NCI-H146 (cell line): Measurements from ENCODE around the gene CDH13.

Experiments
- DNase-seq: peaks from one replicate; lab custom pipeline; 2025; lab: John Stamatoyannopoulos, UW

The CDH13 gene

DNA sequence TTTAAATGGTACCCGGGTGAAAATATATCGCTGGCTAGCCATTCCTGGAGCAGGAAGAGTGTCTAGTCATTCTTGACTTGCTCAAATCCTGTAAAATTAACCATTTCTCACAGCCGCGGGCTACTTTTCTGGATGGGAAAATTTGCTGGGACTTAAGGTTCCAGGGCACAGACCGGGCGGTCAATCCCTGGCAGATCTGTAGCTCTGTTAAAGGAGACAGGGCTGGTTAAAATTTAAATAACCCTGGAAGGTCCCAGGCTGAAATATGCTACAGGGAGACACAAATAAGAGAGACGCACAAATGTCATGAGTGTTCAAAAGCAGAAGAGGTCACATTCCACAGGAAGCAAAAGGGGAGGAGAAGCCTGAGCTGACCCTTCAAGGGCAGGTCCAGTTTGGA is 951.4 kb downstream of the CDH13 start:
- DNase-seq: no peak

- DNase-seq: no peak
These were observed 952.3 kb downstream of the CDH13 start for GRCh38 chr16:83579027-83579426.

- no peak for DNase-seq
These were observed 952.7 kb downstream of the CDH13 start for GRCh38 chr16:83579436-83579835.

GRCh38 chr16:83581082-83581481 is 954.3 kb downstream of the CDH13 start:
- DNase-seq: no peak

DNA sequence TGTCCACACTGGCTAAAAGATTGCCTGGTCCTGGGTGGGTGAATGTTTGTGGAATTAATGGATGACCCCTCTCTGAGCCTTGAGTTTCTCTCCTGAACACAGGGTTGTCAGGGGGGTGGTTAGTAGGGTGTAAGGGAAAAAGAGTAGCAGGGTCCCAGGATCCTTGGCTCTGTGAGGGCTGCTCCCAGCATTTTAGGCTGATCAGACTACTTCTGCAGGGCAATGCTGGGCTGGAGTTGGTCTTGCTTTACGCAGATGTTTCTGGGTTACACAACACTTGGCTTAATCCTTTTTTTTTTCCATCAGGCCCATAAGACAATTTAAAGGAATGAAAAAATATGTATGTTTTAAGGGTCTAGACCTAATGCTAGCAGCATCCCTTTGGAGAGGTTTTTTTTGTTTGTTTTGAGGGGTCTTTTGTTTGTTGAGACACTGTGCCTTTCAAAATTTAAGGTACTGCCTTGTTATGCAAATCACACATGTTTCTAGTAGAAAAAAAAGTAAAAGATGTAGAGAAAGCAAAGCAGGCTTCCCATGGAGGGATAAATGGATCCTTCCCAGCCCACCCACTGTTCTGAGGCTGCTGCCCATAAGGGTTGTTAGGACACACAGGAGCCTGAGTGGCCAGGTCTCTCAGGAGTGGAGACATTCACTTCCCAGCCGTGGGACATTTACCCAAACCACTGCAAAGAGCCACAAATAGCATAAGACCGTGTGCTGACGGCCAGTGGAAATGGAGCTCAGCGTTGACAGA is 955.4 kb downstream of the CDH13 start:
- no peak for DNase-seq

DNA sequence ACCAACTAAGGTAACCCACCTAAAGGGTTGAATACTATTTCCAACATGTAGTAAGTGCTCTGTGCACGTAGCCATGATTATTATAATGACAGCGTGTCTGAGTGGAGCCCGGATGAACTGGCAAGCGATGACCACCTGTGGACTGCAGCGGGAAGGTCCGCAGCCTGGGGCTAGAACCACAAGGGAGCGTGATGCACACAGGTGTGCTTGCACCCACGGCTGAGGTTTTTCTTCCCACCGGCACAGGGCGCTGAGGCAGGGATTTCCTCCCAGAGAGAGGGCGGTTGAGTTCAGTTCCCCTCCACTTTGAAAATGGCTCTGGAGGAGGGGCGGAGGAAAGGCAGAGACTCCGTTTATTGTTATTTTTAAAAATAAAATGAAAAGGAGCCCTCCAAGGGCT is 959.3 kb downstream of the CDH13 start:
- no peak for DNase-seq

DNA sequence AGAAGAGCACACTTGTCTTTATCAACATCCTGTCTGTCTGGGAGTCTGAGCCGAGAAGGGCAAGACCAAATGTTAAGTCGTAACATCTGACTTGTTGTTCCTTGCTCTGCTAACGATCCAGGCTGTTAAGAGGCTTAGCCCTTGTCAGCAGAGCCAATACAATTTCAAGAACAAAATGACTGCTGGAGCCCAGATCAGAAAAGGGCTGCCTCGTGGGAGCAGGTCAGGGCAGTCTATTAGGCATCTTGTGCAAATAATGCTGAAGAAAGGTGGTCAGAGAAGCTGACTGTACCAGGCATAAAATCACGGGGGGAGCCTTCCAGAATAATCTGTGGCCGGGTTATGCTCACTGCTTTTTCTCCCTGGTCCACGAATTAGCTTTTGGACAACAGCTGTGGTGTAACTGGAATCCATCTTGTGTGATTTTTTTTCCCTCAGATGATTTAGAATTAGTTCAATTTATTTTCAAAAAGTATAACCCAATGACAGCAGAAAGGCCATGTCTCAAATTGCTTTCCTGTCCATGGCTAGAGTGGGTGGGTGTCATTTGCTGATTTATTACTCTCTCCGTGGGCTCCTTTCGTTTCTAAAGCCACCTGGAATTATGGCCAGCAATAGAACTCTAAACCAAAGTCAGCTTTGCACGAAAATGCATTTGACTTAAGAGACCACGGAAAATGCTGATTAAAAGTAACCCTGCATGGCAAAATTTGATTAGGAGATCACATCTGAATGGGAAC is 959.9 kb downstream of the CDH13 start:
- DNase-seq: no peak

DNA sequence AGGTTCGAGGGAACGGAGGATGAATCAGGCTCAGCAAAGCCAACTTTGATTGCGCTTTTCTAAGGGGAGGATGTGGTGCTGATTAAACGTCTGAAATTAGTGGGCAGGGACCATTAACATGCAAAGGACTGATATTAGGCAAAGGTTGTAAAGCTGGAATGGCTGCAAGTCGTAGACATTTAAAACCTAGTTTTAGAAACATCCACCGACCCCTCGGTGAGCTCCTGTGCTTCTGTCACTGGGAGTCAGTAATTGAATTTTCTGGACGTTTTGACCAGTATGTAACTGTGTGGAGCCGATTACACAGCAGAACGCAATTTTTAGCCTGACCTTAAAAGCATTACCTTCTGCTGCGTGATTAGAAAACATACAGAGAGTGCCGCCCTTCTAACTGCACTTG is 960.4 kb downstream of the CDH13 start:
- DNase-seq: no peak

- no peak for DNase-seq
These were observed 961.3 kb downstream of the CDH13 start for GRCh38 chr16:83588070-83588469.

DNA sequence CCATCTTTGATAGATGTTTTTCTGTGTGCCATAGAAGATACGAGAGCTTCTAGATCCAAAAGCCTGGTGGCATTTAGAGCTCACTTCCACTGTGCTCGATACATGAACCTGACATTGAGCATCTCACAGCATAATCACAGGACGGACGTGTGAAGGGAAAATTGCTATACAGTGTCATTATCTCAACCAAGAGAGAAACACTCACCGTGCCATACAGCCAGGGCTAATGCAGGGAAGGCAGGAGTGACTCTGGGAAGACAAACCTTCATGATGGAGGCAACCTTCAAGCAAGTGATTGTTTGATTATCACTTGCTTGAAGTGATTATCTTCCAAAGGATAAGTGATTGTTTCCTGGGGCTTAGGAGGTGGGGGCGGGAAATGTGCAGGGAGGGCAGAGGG is 962.8 kb downstream of the CDH13 start:
- no peak for DNase-seq

DNA sequence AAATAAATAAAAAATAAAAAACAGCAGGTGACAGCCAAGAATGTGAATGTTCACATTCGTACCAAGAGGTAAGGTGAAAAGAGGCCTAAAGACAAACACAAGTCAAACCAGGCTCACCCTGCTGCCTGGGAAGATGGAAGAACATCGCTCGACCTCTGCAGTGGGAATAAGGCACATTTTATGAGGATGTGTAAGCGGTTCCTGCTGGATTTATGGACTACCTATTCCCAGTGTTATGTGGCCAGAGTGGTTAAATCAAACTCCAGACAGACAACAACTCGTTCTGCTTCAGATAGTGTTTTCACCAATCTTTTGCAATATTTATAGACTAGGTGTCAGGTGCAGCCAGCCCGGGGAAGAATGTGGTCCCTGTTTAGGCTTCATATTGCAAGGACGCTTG is 966.0 kb downstream of the CDH13 start:
- no peak for DNase-seq

DNA sequence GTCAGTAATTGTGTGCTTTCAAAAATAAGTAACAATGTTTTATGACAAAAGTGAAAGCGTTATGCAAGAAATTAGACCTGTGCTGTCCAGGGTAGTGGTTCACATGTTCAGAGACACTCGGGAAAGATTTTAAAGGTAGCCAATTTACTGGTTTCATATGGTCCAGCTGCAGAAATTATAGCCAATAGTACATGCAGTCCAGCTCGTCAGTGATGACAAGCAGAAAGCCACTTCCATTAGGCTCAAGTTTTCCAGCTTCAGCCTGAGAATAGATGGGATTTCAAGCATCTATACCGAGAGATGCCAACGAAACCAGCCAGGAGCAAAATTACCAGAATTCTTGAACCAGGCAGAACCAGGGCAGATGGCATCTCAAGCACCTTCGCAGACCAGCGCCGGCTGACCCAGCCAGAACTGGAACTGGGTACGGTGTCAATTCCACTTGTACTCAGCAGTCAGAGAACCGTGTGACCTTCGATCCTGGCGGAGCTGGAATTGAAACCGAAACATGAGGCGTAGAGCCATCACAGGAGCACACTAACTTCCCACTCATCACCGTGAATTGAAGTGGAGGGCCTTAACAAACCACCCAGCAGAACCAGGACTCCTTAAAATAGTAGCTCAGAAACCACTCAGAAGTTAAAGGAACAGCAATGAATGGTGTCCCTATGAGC is 973.2 kb downstream of the CDH13 start:
- DNase-seq: no peak

DNA sequence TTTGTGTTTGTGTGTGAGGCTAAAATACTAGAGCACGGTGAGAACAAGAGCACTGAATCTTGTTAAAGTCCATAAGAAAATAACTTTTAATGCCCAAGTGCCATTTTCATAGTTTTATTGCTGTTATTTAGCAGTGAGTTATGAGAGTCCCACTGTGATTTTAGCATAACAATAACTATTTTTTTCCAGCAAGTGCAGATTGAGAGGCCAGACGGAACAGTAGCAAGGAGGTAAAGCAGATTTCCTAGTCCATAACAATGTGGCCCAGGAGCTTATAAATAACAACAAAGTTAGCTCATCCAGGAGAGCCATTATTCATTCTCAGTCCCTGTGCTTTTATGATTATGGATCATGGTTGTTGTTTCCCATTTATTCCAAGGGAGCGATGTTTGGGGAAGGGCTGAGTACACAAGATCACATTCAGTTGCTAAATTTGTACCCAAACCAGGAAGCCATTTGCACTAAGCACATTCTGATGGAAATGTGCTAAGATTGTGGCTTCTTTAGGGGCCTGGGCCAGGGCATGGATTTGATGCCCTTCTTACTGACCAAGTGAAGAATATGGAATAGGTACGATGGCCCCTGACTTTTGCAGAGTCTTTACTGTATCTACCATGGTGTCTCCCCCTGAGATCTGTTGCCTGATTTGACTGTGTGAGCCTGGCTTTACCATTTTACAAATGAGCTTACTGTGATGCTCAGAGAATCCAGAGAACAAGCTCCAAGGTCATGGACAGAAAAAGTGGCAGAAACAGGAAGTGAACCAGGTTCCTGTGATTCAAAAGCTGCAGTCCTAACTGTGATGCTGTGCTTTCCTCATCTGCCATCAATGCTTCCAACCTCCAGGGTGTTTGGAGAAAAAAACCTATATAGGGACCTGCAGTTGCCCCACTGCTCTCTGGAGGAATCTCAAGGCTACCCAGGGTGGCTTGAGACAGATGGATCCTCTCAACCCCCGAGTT is 976.3 kb downstream of the CDH13 start:
- no peak for DNase-seq

DNA sequence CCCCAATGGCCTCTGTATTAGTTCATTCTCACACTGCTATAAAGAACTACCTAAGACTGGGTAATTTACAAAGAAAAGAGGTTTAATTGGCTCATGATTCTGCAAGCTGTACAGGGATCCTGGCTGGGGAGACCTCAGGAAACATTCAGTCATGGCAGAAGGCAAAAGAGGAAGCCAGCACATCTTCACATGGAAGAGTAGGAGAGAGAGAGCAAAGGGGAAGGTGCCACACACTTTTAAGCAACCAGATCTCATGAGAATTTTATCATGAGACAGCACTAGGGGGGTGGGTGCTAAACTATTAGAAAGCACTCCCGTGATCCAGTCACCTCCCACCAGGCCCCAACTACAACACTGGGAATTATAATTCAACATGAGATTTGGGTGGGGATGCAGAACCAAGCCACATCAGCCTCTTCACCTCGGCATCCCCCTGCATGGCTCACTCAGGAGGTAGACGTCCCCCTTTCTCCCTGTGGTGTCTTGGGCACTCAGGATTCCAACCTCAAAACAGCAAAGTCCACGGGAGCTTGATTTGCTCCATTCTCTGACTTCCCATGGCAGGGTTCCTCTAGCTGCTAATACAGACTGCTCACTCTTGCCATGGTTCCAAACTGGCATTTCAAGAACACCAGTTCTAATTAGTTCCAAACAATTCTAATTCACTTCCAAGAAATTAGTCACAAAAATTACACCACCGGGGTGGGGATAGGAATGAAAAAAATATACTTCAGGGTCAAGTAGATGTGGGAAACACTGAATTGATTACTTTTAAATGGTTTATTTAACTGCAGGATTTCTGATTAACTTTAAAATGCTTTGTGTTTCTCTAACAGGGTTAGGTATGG is 977.2 kb downstream of the CDH13 start:
- no peak for DNase-seq

GRCh38 chr16:83606486-83607030 is 979.8 kb downstream of the CDH13 start:
- DNase-seq: no peak

DNA sequence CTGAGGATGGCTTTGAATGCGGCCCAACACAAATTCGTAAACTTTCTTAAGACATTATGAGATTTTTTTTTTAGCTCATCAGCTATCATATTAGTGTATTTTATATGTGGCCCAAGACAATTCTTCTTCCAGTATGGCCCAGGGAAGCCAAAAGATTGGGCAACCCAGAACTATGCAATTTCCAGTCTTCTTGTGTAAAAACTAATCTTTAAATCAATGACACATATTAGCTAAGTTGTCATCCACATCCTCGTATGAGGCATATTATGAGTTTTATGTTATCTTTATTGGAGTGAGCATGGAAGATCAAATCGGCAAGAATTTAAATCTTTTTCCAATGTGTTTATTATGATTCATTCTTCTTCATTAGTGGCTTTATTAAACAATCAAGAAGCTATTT is 982.4 kb downstream of the CDH13 start:
- DNase-seq: no peak

- DNase-seq: no peak
These were observed 988.6 kb downstream of the CDH13 start for GRCh38 chr16:83615141-83615952.

- DNase-seq: no peak
These were observed 989.2 kb downstream of the CDH13 start for GRCh38 chr16:83615953-83616350.

DNA sequence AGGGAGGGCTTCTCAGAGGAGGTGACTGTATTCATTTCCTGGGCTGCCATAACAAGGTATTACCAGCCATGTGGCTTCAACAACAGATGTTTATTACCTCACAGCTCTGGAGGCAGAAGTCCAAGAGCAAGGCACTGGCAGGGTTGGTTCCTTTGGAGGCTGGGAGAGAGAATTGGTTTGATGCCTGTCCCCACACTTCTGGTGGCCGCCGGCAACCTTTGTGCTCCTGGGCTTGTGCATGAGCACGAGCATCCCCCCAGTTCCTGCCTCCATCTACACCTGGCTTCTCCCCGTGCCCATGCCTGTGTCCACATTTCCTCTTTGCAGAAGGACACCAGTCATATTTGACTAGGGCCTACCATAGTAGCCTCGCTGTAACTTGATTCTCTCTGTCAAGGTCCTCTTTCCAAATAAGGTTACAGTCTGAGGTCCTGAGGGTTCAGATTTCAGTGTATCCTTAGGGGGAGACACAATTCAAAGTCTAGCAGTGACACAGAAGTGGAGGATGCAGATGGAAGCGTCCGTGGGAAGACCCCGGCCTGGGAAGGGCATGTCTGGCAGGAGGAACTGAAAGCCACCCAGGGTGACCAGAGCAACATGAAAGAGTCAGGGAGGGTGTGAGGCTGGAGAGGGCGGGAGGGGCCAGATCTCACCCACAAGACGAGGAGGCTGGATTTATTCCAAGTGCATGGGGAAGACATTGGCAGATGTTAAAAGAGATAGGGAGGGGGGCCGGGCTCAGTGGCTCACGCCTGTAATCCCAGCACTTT is 992.8 kb downstream of the CDH13 start:
- no peak for DNase-seq
